CD1c-positive myeloid dendritic cell (primary cell): ENCODE results near the gene SHB.

Experiments
- DNase-seq: peaks from one replicate; pipeline ENCODE4 v3.0.0-alpha.2; 2016; ENCODE audit errors: extremely low spot score

SHB gene, protein sequence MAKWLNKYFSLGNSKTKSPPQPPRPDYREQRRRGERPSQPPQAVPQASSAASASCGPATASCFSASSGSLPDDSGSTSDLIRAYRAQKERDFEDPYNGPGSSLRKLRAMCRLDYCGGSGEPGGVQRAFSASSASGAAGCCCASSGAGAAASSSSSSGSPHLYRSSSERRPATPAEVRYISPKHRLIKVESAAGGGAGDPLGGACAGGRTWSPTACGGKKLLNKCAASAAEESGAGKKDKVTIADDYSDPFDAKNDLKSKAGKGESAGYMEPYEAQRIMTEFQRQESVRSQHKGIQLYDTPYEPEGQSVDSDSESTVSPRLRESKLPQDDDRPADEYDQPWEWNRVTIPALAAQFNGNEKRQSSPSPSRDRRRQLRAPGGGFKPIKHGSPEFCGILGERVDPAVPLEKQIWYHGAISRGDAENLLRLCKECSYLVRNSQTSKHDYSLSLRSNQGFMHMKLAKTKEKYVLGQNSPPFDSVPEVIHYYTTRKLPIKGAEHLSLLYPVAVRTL

DNA sequence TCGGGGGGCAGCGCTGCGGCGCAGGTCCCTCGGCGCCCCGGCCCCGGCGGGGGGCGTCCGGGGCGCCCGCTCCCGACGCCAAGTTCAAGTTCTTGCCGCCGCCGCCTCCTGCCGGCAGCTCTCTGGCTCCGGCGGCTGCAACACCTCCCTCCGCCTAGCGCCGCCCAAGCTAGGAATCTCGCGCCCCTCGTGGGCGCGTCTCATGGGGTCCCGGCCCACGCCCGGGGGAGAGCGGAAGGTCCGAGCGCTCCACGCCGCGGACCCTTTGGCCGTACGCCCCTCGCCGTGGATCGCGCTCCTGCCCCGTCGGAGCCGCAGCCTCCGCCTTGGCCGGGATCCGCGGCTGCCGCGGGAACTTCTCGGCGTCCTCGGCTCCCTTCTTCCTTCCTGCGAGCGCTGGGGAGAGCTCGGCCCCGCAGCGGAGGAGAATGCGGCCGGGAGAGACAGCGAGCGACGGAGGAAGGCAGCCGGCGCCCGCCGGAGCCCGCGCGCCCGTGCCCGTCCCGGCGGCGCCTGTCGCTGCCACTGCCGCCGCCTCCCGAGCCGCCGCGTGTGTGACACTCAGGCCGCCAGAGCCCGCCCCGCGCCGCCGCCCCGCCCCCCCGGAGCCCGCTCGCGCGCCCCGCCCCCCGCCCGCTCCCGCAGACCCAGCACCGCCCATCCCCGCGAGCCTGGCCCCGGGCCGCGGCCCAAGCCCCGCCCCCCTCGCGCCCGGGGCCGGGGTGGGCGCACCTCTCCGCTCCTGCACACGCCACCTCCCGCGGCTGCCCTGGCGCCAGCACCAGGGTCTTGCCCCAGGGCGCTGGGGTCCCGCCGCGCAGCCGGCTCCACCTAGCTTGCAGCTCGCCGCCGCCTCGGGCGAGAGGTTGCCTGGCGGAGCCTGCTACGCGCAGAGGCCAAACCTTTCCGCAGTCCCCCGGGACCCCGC, at the start of gene SHB:
Gene SHB (minus strand): TSS at position 527 of the 928 bp plus-strand sequence. CDS start 582 bp downstream, outside the sequence.
- peak; percentile 88 for DNase-seq

DNA sequence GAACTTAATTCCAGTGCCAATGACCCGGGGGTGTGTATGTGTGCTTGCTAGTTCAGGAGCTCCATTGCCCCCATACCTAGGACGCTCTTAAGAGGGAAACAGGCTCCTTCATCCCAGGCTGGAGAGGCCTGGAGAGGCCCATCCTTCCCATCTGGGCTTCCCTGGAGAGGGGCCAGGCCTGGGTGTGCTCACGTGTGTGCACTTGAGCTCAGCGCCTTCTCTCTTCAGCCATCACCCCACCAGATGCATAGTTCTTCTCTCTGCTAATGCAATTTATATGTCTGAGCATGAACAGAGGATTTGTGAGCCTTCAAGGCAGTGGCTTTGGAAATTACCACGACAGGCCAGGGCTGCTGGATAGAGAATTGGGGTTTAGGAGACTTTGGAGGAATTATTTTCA, 48.6 kb upstream of the SHB start:
- DNase-seq: no peak

DNA sequence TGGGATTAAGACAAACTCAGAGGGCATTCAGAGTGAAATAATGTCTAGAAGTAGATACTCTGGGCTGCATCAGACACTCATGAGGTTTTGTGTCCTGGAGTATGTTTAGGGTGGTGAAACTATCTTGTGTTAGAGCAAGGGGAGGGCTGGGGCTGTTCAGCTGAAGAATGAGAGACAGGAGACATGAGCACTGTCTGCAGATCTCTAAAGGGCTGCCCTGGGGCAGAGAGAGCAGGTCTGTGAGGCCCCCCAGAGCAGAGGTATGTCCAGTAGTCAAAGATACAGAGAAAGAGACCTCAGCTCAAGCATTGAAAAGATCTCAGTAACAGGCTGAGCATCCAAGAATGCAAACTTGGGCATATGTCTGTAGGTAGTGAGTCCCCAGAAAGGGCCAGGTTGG, 45.9 kb upstream of the SHB start:
- DNase-seq: no peak

DNA sequence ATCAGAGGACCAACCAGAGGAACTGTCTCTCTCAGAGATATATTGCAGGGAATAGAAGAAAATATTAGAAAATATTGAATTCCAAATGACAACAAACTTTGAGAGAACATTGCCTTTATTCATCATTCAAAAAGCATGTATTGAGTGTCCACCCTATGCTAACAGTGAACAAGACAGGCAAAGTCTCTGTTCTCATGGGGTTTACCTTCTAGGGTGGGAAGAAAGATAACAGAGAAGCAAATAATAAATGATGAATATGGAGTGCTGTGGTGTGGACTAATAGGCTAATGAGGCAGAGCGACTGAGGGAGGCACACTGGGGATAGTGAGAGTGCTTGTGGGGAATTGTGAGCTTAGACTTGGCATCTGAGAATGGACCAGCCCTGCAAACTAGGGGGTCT, 43.4 kb upstream of the SHB start:
- DNase-seq: no peak

DNA sequence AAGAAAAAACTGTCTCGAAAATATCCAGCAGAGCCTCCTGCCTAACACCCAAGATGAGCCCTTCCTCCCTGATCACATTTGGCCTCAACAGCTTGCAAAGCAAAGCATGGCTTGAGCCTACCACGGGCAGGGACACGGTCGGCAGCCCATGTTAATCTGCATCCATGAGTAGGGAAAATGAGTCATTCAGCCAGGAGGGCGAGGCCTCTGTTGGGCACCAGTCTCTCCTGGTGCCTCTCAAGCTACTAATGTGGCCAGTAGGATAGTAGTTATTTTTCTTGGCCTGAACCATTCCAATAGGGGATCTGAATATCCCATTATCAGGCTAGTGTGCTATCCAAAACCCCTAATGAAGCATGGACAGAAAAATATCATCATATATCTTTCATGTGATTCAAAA, 43.0 kb upstream of the SHB start:
- no peak for DNase-seq

DNA sequence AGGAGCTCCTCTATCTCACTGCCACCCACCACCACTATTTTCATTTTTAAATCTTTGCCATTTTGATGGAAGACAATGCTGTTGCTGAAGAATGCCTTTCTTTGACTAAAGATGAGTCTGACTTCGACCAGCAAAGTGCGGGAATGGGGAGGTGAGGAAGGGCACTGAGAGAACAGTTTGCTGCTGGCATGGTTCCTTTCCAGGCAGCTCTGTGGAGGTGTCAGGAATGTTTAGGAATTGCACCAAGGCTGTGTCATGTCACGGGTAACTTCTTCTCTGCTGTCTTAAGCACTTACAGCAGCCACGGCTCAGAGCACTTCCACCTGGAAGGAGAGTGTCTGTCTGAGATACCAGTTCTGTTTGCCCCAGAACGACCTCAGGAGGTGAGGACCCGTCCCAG, 41.4 kb upstream of the SHB start:
- no peak for DNase-seq

DNA sequence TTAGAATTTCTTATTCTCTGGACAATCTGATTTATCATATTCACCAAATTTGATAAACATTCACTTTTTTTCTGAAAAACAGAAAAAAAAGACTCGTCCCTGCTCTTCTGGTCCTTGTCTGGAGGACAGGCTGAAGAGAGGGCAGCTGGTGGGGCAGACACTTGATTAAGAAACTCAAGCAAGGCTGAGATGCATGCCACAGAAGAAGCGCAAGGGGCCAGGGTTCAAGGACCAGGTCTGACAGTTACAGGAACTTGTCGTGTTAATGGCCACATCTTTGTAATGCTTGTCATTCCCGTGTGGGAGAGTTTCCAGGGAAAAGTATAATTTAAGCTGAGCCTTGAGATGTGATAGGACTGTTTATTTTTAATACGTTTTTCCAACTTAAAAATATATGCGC, 40.6 kb upstream of the SHB start:
- DNase-seq: no peak

DNA sequence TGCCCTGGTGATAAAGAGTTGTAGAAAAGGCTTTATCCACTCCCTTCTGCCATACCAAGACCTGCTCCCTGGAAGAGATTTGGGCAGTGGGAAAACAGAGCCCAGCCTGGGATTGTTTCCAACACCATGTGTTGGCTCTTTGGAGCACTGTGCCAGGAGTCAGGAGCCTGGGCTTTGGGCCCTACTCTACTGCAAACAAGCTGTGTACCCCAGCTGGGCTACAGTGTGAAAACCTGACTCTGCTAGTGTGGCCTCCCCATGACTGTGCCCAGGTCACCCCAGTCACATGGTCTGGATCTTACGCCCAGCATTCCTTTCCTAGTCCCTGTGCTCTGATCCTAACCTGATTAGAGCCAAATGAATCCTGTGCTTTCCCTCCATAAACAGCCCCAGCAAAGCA, 39.3 kb upstream of the SHB start:
- no peak for DNase-seq

DNA sequence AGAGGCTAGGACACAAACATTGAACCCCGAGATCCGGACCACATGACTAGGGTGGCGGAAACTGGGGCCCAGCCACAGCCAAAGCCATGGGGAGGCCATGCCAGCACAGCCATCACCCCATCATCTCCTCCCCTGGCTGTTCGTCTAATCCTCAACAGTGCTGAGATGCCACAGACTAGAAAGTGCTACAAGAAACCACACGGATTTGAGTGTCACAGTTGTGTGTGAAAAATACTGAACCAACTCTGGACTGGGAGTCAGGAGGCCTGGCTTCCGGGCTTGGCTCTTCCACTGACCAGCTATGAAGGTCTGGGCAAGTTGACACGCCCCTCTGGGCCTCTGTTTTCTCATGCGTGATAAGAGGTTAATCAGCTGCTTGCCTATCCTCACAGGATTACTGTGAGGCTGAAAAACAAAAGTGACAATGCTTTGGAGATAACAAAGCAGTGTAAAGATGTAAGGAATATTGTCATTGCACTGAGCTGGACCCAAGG, 38.8 kb upstream of the SHB start:
- no peak for DNase-seq

DNA sequence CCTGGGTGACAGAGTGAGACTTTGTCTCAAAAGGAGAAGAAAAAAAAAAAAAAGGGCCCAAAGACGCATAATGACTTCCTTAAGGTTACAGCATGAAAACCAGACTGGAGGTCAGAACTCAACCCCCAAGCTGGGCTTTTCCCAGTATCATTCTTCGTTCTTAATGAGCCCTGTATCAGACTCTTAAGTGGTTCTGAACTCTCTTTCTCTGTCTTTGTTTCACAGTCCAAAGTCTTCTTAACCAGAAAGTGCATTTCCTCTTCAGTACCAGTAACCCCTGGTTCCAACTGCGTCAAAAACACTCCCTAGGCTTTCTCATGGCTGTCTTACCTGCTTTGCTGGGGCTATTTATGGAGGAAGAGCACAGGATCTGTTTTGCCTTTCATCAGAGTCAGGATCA, 38.4 kb upstream of the SHB start:
- no peak for DNase-seq

DNA sequence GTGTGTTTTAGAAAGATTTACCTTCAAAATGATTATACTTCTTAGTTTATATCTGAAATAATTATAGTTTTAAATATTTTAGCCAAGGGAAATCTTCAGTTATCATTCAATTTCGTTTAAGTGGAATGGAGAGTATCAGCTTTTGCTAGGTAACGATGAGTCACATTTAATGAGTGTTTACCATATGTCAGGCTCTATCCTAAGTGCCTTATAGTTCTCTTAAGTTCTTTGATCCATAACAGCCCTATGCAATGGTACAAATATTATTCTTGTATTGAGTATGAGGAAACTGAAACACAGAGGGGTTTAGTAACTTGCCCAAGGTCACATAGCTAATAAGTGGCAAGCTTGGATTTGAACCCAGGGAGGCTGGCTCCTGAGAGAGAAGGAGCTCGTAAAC, 37.5 kb upstream of the SHB start:
- no peak for DNase-seq

DNA sequence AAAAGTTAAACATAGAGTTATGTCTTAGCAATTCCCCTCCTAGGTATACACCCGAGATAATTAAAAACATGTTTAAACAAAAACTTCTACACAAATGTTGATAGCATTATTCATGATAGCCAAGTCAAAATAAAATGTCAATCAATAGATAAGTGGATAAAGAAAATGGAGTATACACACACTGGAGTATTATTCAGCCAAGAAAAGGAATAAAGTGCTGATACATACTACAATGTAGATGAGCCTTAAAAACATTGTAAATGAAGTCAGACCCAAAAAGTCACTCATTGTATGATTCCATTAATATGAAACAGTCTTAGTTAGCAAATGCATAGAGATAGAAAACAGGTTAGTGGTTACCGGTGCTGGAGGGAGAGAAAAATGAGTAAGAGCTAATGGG, 34.3 kb upstream of the SHB start:
- DNase-seq: no peak

DNA sequence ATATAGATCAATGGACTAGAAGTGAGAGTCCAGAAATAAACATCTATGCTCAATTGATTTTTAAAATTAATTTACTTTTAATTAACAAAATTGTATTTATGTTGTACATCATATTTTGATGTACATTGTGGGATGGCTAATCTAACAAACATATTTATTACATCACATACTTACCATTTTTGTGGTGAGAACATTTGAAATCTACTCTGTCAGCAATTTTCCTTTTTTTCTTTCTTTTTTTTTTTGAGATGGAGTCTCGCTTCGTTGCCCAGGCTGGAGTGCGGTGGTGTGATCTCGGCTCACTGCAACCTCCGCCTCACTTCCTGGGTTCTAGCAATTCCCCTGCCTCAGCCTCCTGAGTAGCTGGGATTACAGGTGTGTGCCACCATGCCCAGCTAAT, 32.4 kb upstream of the SHB start:
- no peak for DNase-seq

DNA sequence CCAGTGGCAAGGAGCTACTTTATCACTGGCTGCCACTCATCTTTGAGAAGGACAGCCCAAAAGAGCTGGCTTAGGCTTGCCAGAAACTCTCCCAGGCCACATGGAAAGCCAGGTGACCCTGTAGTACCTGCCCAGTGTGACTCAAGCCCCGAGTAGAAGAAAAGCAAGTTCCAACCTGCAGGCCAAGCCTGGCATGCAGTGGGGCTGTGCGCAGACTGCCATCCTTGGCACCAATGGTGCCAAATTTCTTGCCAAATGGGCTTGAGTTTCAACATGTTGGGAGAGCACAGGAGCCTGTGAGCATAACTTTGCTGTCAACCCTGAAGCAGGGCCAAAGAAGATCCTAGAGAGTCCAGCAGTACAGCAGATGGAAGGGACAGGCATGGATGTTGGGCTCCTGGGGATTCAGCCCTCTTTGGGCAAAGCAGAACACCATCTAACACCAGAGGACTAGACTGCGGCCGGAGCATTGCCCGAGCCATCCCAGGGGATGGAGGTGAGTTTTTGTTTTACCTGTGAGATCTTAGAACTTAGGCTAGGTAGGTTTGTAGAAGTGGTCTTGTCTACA, 27.3 kb upstream of the SHB start:
- DNase-seq: no peak

DNA sequence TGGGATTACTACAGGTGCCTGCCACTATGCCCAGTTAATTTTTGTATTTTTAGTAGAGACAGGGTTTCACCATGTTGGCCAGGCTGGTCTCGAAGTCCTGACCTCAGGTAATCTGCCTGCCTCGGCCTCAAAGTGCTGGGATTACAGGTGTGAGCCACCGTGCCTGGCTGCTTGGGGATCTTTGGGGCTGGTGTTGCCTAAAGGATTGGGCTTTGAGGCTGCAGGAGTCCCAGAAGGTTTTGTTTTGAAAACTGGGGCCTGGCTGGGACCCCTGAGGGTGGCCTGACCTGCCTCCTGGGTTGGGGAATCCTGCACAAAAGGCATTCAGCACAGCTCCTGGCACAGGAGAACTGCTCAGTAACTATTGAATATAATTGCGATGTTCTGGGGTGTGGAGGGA, 25.1 kb upstream of the SHB start:
- no peak for DNase-seq

DNA sequence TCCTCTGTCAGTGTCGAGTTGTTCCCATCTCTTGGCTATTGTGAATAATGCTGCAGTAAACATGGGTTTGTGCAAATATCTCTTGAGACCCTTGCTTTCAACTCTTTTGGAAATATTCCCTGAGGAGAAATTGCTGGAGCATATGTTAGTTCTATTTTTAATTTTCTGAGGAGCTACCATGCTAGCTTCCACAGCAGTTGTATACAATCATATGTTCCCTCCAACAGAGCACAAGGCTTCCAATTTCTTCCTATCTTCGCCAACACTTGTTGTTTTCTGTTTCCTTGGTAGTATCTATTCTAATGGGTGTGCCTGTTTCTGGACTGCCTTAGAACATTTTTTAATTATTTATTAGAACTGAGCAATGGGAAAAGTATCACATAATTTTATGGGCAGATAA, 23.6 kb upstream of the SHB start:
- no peak for DNase-seq

DNA sequence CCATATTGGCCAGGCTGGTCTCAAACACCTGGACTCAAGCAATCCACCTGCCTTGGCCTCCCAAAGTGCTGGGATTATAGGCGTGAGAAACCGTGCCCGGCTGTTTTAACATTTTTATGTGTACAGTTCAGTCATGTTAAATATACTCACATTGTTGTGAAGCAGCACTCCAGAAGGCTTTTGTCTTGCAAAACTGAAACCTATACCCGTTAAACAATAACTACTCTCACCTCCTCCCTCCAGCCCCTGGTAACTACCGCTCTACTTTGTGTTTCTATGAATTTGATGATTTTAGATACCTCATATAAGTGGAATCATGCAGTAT, 23.1 kb upstream of the SHB start:
- DNase-seq: no peak

DNA sequence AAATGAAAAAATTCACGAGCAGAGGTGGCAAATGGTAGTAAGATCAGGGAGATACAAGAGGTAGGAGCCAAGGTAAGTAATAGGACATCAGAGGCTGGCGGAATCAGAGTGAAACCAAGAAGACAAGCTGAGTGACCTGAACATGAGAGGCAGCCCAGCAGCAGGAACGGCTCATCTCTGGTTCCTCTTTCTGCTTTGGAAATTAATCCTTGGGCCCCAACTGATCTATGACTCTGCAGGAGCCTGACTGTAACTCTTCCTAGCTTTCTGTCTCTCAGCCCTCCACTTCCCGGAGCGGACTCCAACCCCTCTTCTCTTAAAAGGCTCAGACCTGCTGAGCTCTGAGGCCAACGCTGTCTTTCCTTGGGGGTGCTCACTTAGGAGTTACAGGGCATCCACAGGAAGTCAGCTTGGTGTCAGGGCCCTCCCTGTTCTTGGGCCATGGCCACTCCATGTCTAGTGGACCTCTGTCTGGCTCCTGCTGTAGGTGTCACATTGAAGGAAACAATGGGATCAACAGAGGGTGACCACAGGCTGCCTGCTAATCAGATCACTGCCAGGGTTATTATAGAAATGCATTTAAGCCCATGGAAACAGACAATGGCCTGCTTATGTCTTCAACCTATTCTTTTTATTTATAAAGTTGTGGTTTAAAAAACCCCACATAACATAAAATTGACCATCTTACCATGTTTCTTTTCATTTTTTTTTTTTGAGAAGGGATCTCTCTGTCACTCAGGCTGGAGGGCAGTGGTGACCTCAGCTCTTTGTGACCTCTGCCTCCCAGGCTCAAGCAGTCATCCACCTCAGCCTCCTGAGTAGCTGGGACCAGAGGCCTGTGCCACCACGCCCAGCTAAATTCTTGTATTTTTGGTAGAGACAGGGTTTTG, 22.5 kb upstream of the SHB start:
- DNase-seq: peak; percentile 42

DNA sequence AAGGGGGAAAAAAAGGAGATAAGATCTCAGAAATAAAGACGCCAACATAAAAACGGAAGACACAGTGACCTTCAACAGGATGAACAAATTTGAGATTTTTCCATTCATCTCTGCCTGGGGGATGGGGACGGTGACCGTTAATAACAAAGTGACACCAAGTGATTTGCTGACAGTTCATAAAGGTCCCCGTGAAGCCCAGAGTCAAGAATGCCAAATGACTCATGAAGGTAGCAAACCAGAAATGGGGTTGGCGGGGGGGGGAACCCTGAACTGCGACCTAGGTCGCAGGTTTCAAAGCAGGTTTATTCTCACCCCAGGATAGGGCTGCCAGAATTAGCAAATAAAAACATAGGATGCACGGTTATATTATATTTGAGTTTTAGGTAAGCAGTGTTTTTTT, 21.1 kb upstream of the SHB start:
- no peak for DNase-seq

DNA sequence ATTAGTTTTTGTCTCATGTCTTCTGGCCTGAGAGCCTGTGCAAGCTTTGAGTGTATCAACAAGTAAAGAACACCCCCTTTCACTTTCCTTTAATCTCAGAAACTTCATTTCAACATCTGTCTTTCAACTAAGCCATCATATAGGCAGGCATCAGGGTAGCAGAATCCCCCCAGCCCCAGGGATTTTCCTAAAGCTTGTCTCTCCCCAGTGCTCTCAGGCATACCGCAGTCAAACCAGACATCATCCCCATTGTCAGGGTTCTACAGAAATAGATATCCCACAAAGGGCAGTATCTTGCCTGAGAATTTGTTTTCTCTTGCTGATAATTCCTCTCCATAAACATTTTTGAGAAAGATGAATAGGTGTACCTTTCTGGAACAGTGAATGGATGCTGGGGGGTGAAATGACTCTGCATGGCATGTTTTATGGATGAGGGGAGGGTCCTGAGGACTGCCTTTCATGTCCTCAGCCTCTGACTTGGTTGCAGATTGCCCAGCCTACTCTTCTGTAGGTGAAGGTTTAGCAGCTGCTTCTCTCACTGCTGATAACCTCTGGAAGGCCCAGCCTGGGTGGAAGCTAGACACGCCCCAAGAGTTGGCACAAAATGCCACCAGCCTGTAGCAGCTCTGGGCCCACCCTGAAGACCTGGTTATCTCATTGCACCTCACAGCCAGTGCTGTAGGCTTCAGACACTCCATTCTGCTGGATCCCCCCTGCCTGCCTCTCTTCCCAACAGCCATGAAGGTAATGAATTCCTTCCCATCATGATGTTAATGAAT, 20.5 kb upstream of the SHB start:
- DNase-seq: no peak
